ENCODE measurements around the gene STPG4. TPM values are rescaled to one million over a fixed set of nuclear protein-coding genes. Genes with fewer than 3 reads are reported as not detected.

STPG4 gene
- polyA plus RNA-seq, 3 donors, result 0.20 to 0.24 TPM; not detected in 1

DNA sequence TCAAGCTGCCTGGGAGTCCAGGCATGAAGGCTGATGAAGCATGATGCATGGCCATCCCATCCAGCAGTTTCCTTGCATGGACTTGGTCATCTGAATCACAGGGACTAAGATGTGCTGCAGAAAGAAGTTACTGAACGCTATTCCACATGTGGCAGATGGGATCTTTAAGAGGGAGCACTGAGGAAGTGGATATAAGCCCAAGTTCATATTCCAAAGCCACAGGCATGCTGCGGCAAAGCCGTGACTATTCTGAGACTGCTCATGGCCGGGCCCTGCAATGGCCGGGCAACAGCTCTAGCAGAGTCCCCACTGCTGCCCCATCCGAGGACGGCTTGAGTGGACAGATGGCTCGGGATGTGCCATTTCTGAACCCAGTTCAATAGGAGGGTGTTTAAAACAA lies 61.5 kb downstream of the STPG4 start:
- no peaks in the 10 kb centered on the region for H3K9me3 ChIP-seq (replicated peaks in 1 of 2; ENCODE audit: control insufficient read depth in 1 of 2, insufficient read depth in 1 of 2, low read length in 2 of 2)
- no peak overlapping the region for H3K27ac Mint-ChIP-seq
- no peak overlapping the region for H3K4me2 ChIP-seq (replicated peaks; ENCODE audit: extremely low read depth, low read length, poor library complexity, severe bottlenecking)
- DNase-seq, result no peak
- H3K9ac ChIP-seq (ENCODE audit: insufficient read depth, low read length, poor library complexity, severe bottlenecking), result no peak overlapping the region
- no peaks in the 10 kb centered on the region for H3K36me3 Mint-ChIP-seq
- peaks cover 14 to 20% of the 10 kb centered on the region in 2 donors for H3K4me1 ChIP-seq (ENCODE audit: control insufficient read depth in 1 of 2, insufficient read depth in 2 of 2, low read length in 2 of 2)
- peaks cover 0 to 3% (median 0%) of the 10 kb centered on the region in 7 donors for H3K9me3 Mint-ChIP-seq
- H3K27me3 Mint-ChIP-seq (ENCODE audit: low read depth in 3 of 3), result no peaks in the 10 kb centered on the region
- 95% methylated on average over 4 of the region's 8 CpGs for WGBS (ENCODE audit: insufficient coverage)
- H4K20me1 ChIP-seq (ENCODE audit: insufficient read depth, low read length), result no peaks in the 10 kb centered on the region
- intact Hi-C loops (cut with micrococcal nuclease), result no loop called here
- H2AFZ ChIP-seq (ENCODE audit: insufficient read depth, low read depth, low read length, poor library complexity, severe bottlenecking), result no peak overlapping the region
- H3K36me3 ChIP-seq (replicated peaks in 1 of 2; ENCODE audit: control insufficient read depth in 1 of 2, insufficient read depth in 2 of 2, low read length in 2 of 2), result no peaks in the 10 kb centered on the region
- H3K4me3 Mint-ChIP-seq, result no peak overlapping the region
- no peaks in the 10 kb centered on the region for H3K79me2 ChIP-seq (ENCODE audit: insufficient read depth, low read length)
- no peak overlapping the region for H3K27ac ChIP-seq (ENCODE audit: low read depth in 1 of 2, low read length in 2 of 2)
- TF ChIP-seq, protein P1, sequence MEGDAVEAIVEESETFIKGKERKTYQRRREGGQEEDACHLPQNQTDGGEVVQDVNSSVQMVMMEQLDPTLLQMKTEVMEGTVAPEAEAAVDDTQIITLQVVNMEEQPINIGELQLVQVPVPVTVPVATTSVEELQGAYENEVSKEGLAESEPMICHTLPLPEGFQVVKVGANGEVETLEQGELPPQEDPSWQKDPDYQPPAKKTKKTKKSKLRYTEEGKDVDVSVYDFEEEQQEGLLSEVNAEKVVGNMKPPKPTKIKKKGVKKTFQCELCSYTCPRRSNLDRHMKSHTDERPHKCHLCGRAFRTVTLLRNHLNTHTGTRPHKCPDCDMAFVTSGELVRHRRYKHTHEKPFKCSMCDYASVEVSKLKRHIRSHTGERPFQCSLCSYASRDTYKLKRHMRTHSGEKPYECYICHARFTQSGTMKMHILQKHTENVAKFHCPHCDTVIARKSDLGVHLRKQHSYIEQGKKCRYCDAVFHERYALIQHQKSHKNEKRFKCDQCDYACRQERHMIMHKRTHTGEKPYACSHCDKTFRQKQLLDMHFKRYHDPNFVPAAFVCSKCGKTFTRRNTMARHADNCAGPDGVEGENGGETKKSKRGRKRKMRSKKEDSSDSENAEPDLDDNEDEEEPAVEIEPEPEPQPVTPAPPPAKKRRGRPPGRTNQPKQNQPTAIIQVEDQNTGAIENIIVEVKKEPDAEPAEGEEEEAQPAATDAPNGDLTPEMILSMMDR (IDR thresholded peaks at IDR 0.05), result no peak
- no peaks in the 10 kb centered on the region for H3K27me3 ChIP-seq (ENCODE audit: control insufficient read depth in 2 of 2, insufficient read depth in 2 of 2, low read length in 2 of 2)
- H3K4me3 ChIP-seq (replicated peaks in 1 of 3; ENCODE audit: low read depth in 2 of 3, low read length in 3 of 3), result no peak overlapping the region
- H3K4me1 Mint-ChIP-seq, result peaks cover 25% of the 10 kb centered on the region

DNA sequence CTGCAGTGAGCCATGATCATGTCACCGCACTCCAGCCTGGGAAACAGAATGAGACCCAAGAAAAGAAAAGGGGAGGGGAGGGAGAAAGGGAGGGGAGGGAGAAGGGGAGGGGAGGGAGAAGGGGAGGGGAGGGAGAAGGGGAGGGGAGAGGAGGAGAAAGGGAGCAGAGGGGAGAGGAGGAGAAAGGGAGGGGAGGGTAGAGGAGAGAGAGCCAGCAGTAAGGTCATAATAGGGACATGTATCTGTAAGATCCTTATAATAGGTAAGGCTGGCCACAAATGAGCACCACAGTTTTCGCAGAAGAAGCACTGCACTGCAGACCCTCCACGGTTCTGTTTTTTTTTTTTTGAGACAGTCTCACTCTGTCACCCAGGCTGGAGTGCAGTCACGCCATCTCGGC lies 62.6 kb downstream of the STPG4 start:
- no peaks in the 10 kb centered on the region for H3K9me3 ChIP-seq (replicated peaks in 1 of 2; ENCODE audit: control insufficient read depth in 1 of 2, insufficient read depth in 1 of 2, low read length in 2 of 2)
- Mint-ChIP-seq H3K36me3 (no peaks in the 10 kb centered on the region), H3K27ac (no peak overlapping the region), H3K4me3 (no peak overlapping the region), H3K27me3 (ENCODE audit: low read depth in 3 of 3) (peaks cover 0 to 2% (median 0%) of the 10 kb centered on the region in 3 donors), H3K9me3 (peaks cover 0 to 3% (median 0%) of the 10 kb centered on the region in 7 donors), H3K4me1 (peaks cover 27% of the 10 kb centered on the region)
- no peak overlapping the region for H3K27ac ChIP-seq (ENCODE audit: low read depth in 1 of 2, low read length in 2 of 2)
- peaks cover 14 to 20% of the 10 kb centered on the region in 2 donors for H3K4me1 ChIP-seq (ENCODE audit: control insufficient read depth in 1 of 2, insufficient read depth in 2 of 2, low read length in 2 of 2)
- no peaks in the 10 kb centered on the region for H4K20me1 ChIP-seq (ENCODE audit: insufficient read depth, low read length)
- no peak overlapping the region for H2AFZ ChIP-seq (ENCODE audit: insufficient read depth, low read depth, low read length, poor library complexity, severe bottlenecking)
- intact Hi-C loops (cut with micrococcal nuclease), result no loop called here
- no peak overlapping the region for H3K4me3 ChIP-seq (replicated peaks in 1 of 3; ENCODE audit: low read depth in 2 of 3, low read length in 3 of 3)
- H3K36me3 ChIP-seq (replicated peaks in 1 of 2; ENCODE audit: control insufficient read depth in 1 of 2, insufficient read depth in 2 of 2, low read length in 2 of 2), result no peaks in the 10 kb centered on the region
- WGBS (ENCODE audit: insufficient coverage), result no CpG with 5 or more reads among the region's 5 CpGs
- no peak for DNase-seq
- TF ChIP-seq, protein P1 (IDR thresholded peaks at IDR 0.05), result no peak
- no peaks in the 10 kb centered on the region for H3K27me3 ChIP-seq (ENCODE audit: control insufficient read depth in 2 of 2, insufficient read depth in 2 of 2, low read length in 2 of 2)
- H3K4me2 ChIP-seq (replicated peaks; ENCODE audit: extremely low read depth, low read length, poor library complexity, severe bottlenecking), result no peak overlapping the region
- H3K79me2 ChIP-seq (ENCODE audit: insufficient read depth, low read length), result no peaks in the 10 kb centered on the region
- no peak overlapping the region for H3K9ac ChIP-seq (ENCODE audit: insufficient read depth, low read length, poor library complexity, severe bottlenecking)

Data from CD14-positive monocyte (primary cell).